Measurements from ENCODE around the gene CLDN22. TPM values are rescaled to one million over a fixed set of nuclear protein-coding genes. Genes with fewer than 3 reads are reported as not detected.

The CLDN22 gene
- total RNA-seq, 1 donor from 2014 or later = not detected

DNA sequence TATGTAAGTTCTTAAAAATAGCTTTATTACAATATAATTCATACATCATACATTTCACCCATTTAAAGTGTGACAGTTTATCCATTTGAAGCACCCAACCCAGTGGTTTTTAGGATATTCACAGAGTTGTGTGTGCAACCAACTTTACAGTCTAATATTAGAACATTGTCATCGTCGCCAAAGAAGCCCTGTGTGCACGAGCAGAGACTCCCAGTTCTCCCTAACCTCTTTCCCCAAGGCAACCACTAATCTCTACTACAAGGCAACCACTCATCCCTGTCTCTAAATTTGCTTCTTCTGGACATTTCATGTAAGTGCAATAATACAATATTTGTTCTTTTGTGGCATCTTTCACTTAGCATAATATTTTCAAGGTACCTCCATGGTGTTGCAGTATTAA is 47.7 kb downstream of the CLDN22 start:
- Mint-ChIP-seq H3K4me3 (ENCODE audit: low read depth) (no peak overlapping the region), H3K36me3 (ENCODE audit: insufficient read depth) (peaks cover 45% of the 10 kb centered on the region), H3K9me3 (ENCODE audit: low read depth) (peaks cover 23% of the 10 kb centered on the region), H3K27me3 (no peaks in the 10 kb centered on the region), H3K27ac (no peak overlapping the region), H3K4me1 (ENCODE audit: low read depth) (no peaks in the 10 kb centered on the region)
- TF ChIP-seq, protein P1, sequence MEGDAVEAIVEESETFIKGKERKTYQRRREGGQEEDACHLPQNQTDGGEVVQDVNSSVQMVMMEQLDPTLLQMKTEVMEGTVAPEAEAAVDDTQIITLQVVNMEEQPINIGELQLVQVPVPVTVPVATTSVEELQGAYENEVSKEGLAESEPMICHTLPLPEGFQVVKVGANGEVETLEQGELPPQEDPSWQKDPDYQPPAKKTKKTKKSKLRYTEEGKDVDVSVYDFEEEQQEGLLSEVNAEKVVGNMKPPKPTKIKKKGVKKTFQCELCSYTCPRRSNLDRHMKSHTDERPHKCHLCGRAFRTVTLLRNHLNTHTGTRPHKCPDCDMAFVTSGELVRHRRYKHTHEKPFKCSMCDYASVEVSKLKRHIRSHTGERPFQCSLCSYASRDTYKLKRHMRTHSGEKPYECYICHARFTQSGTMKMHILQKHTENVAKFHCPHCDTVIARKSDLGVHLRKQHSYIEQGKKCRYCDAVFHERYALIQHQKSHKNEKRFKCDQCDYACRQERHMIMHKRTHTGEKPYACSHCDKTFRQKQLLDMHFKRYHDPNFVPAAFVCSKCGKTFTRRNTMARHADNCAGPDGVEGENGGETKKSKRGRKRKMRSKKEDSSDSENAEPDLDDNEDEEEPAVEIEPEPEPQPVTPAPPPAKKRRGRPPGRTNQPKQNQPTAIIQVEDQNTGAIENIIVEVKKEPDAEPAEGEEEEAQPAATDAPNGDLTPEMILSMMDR (IDR thresholded peaks at IDR 0.05; ENCODE audit: unreplicated experiment) = no peak
- DNase-seq (ENCODE audit: low spot score, unreplicated experiment) = no peak

DNA sequence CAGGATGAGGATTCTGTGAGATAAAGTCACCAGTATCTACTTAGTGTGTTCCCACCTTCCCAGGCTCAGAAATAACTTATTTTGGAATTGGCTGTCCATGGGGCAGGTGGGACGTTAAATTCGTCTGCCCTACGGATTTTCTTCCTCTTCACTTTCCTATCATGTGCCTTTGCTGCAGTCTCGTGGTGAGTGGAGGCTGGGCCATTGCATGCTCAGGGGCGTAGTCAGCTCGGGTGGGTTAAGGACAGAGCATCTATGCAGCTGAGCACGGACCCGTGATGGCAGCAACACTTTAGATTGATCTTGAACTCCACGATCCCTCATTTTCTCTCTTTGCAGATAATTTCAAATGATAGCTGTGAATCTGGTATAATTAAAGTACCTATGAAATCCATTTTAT is 51.5 kb downstream of the CLDN22 start:
- no peaks in the 10 kb centered on the region for H3K27me3 Mint-ChIP-seq
- no peak overlapping the region for H3K4me3 Mint-ChIP-seq (ENCODE audit: low read depth)
- H3K27ac Mint-ChIP-seq = no peak overlapping the region
- no peak for DNase-seq (ENCODE audit: low spot score, unreplicated experiment)
- TF ChIP-seq, protein P1 (IDR thresholded peaks at IDR 0.05; ENCODE audit: unreplicated experiment) = no peak
- H3K36me3 Mint-ChIP-seq (ENCODE audit: insufficient read depth) = peaks cover 24% of the 10 kb centered on the region
- H3K4me1 Mint-ChIP-seq (ENCODE audit: low read depth) = no peaks in the 10 kb centered on the region
- H3K9me3 Mint-ChIP-seq (ENCODE audit: low read depth) = peaks cover under 1% of the 10 kb centered on the region

Other genes starting within 250 kb of the CLDN22 start
- gene WWC2, start 221.0 kb downstream of the CLDN22 start, total RNA-seq = 57.0 and 61.2 TPM in 2 replicates
- gene CLDN24, start 2.1 kb upstream of the CLDN22 start, total RNA-seq = not detected in 2 replicates
- 22.0 and 25.9 TPM in 2 replicates for gene CDKN2AIP, start 124.4 kb upstream of the CLDN22 start, total RNA-seq
- gene ING2, start 184.8 kb upstream of the CLDN22 start, total RNA-seq = 19.2 and 19.9 TPM in 2 replicates

Data from progenitor cell of endocrine pancreas (in vitro differentiated cells).